GM18867 (cell line): ENCODE measurements around the gene LRFN2.

ENCODE experiments used
- ATAC-seq: cut with Tn5 transposase; IDR thresholded peaks from one replicate; pipeline ENCODE4 v1.9.1; 2021; ENCODE audit warnings: mild to moderate bottlenecking, moderate library complexity; ENCODE audit not compliant: unreplicated experiment

The LRFN2 gene

GRCh38 chr6:40353197-40353966 lies 233.8 kb downstream of the LRFN2 start:
- ATAC-seq, result no peak

GRCh38 chr6:40352527-40353170 lies 234.5 kb downstream of the LRFN2 start:
- ATAC-seq, result no peak

- no peak for ATAC-seq
These were observed 235.2 kb downstream of the LRFN2 start for GRCh38 chr6:40352006-40352405.

DNA sequence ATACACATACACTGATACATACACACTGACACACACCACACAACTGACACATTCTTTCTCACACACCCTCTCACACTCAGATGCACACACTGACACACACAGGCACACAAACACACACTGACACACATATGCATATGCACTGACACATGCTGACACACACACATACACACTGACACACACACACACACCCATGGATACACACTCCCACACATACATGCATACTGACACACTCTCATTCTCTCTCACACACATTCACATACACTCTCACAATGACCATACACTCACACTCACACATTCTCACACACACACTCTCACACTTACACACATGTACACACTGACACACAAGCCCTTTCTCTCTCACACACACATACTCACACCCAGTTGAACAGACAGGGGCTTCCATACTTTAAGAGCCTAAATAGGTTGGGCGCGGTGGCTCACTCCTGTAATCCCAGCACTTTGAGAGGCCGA lies 236.4 kb downstream of the LRFN2 start:
- no peak for ATAC-seq

DNA sequence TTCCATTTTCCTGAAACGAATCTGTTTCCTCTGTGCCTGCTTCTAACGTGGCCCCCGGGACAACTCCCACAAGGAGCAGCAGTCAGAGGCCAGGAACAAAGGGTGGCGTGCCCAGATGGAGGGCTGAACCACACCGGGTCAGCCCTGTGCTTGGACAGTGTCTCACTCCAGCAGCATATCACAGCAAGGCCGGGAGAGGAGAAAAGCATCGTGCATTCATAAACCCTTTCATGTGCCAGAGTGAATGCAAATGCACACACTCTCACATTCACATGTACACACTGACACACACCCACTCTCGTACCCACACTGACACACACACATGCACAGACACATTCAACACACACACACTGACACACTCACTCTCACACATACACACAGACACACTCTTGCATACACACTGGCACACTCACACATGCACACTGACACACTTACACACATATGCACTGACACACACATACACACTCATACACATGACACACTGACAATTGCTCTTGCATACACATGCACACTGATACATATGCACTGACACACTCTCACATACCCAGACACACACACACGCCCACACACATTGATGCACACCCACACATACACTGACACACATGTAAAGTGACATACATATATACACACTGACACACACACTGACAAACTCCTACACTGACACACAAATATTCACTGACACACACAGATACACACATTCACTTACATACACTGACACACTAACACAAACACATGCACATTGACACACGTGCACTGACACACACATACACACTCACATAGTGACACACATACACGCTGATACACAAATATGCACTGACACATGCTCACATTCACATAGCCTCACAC lies 237.0 kb downstream of the LRFN2 start:
- ATAC-seq, result no peak

DNA sequence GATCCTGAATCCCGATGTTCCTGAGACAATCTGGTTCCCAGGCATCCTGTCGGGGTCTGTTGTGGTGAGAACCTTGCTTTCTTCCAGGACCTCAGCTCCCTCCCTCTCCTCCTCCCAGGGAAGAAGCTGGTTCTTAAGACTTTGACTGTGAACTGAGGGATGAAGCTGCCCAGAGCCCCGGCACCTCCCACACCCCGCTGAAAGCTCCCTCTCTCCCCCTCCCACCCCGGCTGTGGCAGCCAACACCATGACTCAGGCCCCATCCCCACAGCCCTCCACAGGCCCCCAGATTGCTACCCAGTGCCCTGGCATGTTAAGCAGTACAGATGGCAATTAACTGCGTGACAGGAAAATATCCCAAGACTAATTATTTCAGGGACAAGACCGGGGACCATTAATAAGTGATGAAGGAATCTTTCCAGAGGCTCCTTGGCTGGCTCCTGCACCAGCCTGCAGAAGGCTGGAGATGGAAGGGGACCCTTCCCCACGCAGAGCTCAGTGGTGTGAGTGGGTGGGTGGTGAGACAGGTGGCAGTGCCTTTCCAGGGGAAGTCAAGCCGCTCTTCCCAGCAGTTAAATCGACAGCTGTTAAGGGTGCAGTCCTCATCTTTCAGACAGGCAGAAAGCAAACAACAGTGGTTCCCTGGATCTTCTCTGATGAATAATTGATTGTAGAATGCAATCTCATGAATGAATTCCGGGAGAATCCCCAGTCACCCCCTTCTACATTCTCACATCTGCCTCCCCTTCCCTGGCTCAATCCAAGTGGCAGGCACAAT lies 237.9 kb downstream of the LRFN2 start:
- no peak for ATAC-seq

DNA sequence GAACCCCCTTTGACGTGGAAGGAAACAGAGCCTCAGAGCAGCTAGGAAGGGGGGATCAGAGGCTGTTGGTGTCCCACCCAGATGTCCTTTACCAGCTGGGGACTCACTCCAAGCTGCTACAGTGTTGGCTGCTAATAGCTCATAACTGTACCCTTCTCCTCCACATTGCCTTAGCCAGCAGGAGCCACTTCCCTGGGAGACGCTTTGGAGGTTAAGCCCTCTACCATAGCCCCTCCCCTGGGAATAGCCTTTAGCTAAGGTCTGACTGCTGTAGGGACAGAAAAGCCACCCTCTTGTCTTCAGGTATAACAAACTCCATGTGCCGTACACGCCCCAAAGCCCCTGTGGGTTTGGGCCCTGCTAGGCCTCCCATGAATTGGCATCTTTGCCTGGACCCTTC lies 238.6 kb downstream of the LRFN2 start:
- no peak for ATAC-seq

- no peak for ATAC-seq
These were observed 239.6 kb downstream of the LRFN2 start for GRCh38 chr6:40347571-40348011.

DNA sequence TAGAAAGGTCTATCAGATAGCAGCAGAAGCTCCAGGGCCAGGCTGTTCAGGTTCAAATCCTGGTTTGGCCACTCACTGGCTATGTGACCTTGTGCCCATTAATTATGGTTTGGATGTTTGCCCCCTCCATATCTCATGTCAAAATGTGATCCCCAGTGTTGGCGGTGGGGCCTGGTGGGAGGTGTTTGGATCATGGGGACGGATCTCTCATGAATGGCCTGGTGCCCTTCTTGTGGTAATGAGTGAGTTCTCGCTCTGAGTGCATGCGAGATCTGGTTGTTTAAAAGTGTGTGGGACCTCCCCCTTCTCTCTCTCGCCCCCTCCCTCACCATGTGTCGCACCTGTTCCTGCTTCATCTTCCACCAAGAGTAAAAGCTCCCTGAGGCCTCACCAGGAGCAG lies 240.9 kb downstream of the LRFN2 start:
- ATAC-seq, result no peak

- no peak for ATAC-seq
These were observed 242.5 kb downstream of the LRFN2 start for GRCh38 chr6:40344566-40345167.

- no peak for ATAC-seq
These were observed 243.1 kb downstream of the LRFN2 start for GRCh38 chr6:40343877-40344565.

GRCh38 chr6:40343318-40343876 lies 243.8 kb downstream of the LRFN2 start:
- no peak for ATAC-seq

- no peak for ATAC-seq
These were observed 244.4 kb downstream of the LRFN2 start for GRCh38 chr6:40342723-40343122.

DNA sequence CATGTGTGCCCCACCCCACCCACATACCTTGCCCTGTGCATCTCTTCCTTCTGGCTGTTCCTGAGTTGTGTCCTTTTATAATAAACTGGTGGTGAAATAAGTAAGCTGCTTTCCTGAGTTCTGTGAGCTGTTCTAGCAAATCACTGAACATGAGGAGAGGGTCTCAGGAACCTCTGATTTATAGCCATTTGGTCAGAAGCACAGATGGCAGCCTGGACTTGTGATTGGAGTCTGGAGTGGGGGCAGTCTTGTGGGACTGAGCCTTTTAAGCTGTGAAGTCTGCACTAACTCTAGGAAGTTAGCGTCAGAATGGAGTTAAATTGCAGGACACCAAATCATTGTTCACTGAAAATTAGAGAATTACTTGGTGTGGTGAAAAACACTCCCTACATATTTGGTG lies 245.4 kb downstream of the LRFN2 start:
- ATAC-seq, result no peak
